Left lung (tissue), 10 donors: ENCODE results near the gene RHOU. TPM values are rescaled to one million over a fixed set of nuclear protein-coding genes. Genes with fewer than 3 reads are reported as not detected.

ENCODE experiments used
- ATAC-seq: fragments of 200-7000 bp; cut with Tn5 transposase; one replicate; pipeline ENCODE4 v1.9.1; 2020; ENCODE audit warnings: moderate library complexity
- DNase-seq, 4 donors: peaks; one replicate each; pipeline ENCODE4 v3.0.0-alpha.2; 2013 to 2020
- H3K27ac ChIP-seq, 2 donors: fragments of 200-600 bp; sonication (generic) in 1 of 2; one replicate each; pipeline versions ENCODE4 v1.5.0 to v1.8.0; 2020 to 2021
- H3K27me3 ChIP-seq, 2 donors: fragments of 200-600 bp; sonication (generic) in 1 of 2; one replicate each; pipeline versions ENCODE4 v1.5.0 to v1.8.0; 2020 to 2021
- H3K36me3 ChIP-seq, 2 donors: fragments of 200-600 bp; sonication (generic) in 1 of 2; one replicate each; pipeline versions ENCODE4 v1.5.0 to v1.8.0; 2020 to 2021
- H3K4me1 ChIP-seq, 2 donors: fragments of 200-600 bp; one replicate each; pipeline ENCODE4 v1.8.0; 2021
- H3K4me3 ChIP-seq, 2 donors: fragments of 200-600 bp; sonication (generic) in 1 of 2; one replicate each; pipeline versions ENCODE4 v1.5.0 to v1.8.0; 2020 to 2021; ENCODE audit warnings: mild to moderate bottlenecking in 1 of 2
- H3K9me3 ChIP-seq, 2 donors: fragments of 200-600 bp; sonication (generic) in 1 of 2; one replicate each; pipeline versions ENCODE4 v1.5.0 to v1.8.0; 2020 to 2021
- intact Hi-C, 2 donors: fragments of 100-400 bp; cut with DNase I; formaldehyde crosslinking; loops; one replicate each; pipeline versions ENCODE4 v1.11.2 to v1.14.2; 2022
- polyA plus RNA-seq, 6 donors: library from polyadenylated mRNA; unstranded; fragments of 120-200 nt; gene quantifications; one replicate each; pipeline ENCODE4 v1.2.1, GENCODE V29; 2013; ENCODE audit not compliant: insufficient read length in 6 of 6
- total RNA-seq, 2 donors: library from RNA; stranded (reverse); fragmentation: NEBNext Ultra II Directional; extraction: Animal tissue kit (Norgen Biotek cat#: 25700); gene quantifications; one replicate each; pipeline ENCODE4 v1.2.1, GENCODE V29; 2021
- TF ChIP-seq, protein P1 (sequence below), 2 donors: fragments of 200-600 bp; sonication (generic) in 1 of 2; IDR thresholded peaks; one replicate each; pipeline versions ENCODE4 v1.5.0 to v1.8.0; 2021; ENCODE audit warnings: antibody characterized with exemption in 2 of 2
- donor health status: DM: no; HTN: yes; CAD: no.
- donor health status: DM: no; HTN: no; CAD: no.

RHOU gene
- total and polyA plus RNA-seq, 8 donors = 18.1 to 69.4 (median 59.7) TPM

DNA sequence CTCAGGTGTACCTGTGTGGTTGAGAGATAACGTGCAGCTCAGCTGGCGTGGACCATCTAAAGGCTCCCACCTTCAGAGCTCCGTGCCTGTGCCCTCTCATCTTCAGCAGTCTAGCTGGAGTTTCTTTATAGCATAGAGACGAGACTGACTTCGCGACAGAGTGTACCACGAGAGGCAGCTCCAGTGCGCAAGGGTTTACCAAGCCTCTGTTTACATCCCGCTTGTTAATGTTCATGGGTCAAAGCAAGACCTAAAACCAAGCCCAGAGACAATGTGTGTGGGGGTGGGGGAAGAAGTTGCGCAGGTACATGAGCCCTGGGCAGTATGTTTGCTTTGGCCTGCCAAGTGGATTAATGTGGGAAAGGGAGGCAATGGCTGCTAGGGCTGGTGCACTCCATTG is 15.6 kb downstream of the RHOU start:
- intact Hi-C loops = no loop called here
- TF ChIP-seq, protein P1, sequence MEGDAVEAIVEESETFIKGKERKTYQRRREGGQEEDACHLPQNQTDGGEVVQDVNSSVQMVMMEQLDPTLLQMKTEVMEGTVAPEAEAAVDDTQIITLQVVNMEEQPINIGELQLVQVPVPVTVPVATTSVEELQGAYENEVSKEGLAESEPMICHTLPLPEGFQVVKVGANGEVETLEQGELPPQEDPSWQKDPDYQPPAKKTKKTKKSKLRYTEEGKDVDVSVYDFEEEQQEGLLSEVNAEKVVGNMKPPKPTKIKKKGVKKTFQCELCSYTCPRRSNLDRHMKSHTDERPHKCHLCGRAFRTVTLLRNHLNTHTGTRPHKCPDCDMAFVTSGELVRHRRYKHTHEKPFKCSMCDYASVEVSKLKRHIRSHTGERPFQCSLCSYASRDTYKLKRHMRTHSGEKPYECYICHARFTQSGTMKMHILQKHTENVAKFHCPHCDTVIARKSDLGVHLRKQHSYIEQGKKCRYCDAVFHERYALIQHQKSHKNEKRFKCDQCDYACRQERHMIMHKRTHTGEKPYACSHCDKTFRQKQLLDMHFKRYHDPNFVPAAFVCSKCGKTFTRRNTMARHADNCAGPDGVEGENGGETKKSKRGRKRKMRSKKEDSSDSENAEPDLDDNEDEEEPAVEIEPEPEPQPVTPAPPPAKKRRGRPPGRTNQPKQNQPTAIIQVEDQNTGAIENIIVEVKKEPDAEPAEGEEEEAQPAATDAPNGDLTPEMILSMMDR (IDR thresholded peaks at IDR 0.05) = no peak
- no peak overlapping the region for H3K27ac ChIP-seq
- no peaks in the 10 kb centered on the region for H3K9me3 ChIP-seq
- no peak overlapping the region for H3K4me3 ChIP-seq
- ATAC-seq = no peak
- peaks cover 0 to 23% of the 10 kb centered on the region in 2 donors for H3K27me3 ChIP-seq
- H3K36me3 ChIP-seq = peaks cover 0 to 9% of the 10 kb centered on the region in 2 donors
- no peak for DNase-seq
- H3K4me1 ChIP-seq = peaks cover 0 to 7% of the 10 kb centered on the region in 2 donors

DNA sequence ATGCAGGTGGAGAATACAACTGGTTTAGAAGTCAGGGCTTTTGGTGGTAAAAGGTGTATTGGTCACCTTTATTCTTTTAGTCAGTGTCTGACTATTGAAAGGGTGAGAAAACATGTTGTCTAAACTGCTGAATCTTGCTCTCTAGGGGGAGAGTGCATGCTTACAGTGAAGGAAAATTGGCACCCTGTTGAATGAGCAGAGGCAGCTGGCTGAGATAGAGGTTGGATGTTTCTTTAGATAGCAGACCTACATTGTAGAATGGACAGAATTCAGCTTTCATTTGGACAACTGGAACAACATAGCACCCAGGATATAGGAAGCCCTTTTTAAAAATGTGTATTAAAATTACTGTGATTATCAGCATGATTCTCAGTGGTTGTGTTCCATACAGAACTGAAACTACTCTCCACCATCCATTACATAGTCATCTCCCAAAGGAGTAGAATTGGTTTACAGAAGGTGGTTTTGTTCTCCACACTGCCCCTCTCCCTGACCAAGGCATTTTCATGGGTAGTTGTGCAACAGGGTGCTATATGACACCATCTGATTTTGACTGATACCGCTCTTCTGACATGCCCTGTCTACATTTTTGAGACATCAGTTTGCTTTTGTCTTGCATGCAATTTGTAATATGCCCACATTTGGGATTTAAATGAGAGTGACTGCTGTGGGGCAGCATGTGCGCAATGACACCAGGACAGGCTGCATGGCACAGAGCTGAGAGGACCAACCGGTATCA is 16.2 kb downstream of the RHOU start:
- Histone ChIP-seq H3K4me3 (no peak overlapping the region), H3K9me3 (no peaks in the 10 kb centered on the region), H3K36me3 (peaks cover 0 to 3% of the 10 kb centered on the region in 2 donors), H3K4me1 (peaks cover 0 to 7% of the 10 kb centered on the region in 2 donors), H3K27me3 (peaks cover 0 to 28% of the 10 kb centered on the region in 2 donors), H3K27ac (no peak overlapping the region)
- TF ChIP-seq, protein P1 (IDR thresholded peaks at IDR 0.05) = no peak
- no peak for ATAC-seq
- intact Hi-C loops = no loop called here
- no peak for DNase-seq

DNA sequence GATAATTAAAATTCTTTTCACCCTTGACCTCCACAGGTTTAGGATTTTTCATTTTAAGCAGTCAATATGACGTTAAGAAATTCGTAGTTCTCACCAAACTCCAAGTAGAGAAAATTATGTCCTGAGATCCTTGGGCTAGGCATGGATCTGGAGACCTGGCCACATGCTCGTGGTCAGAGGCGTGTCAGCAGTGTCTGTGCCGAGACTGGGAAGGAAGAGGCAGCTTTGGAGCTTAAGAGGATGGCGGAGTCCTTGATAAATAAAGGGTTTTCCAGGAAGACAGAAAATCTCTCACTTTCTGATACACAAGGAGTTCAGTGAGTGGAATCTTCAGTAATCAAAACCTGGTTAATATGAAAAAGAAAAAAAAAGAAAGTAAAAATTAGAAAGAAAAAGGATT is 17.0 kb downstream of the RHOU start:
- H3K4me1 ChIP-seq = peaks cover 0 to 7% of the 10 kb centered on the region in 2 donors
- H3K36me3 ChIP-seq = no peaks in the 10 kb centered on the region
- H3K27ac ChIP-seq = no peak overlapping the region
- ATAC-seq = no peak
- intact Hi-C loops = no loop called here
- DNase-seq = no peak
- H3K9me3 ChIP-seq = no peaks in the 10 kb centered on the region
- TF ChIP-seq, protein P1 (IDR thresholded peaks at IDR 0.05) = no peak
- H3K27me3 ChIP-seq = peaks cover 0 to 28% of the 10 kb centered on the region in 2 donors
- H3K4me3 ChIP-seq = no peak overlapping the region

DNA sequence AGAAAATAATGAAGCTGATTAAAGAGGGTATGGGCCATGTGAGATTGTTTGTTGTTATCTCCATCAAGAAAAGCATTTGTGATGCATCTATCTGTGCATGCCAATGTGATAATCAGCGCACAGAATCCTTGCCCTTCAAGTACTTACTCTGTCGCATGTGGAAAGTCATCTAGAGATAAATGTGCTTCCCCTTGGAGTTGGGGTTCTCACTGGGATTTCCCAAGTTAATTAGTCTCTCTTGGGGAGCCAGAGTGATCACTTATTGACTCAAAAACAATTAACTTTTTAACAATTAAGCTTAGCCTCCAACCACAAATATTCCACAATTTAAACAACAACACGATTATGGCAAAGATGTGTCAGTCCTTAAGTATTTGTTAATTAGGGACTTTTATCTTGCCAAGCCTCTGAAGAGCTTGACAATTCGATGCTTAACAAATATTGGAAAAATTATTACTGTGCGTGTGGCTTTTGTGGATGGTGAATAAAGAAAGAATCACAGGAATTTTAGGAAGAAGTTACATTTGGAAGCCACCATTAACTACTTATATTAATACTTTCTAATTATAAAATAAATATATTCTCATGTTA is 17.5 kb downstream of the RHOU start:
- ATAC-seq (no peak), DNase-seq (no peak)
- H3K36me3 ChIP-seq = no peaks in the 10 kb centered on the region
- H3K27ac ChIP-seq = no peak overlapping the region
- no peaks in the 10 kb centered on the region for H3K9me3 ChIP-seq
- H3K4me3 ChIP-seq = no peak overlapping the region
- peaks cover 0 to 28% of the 10 kb centered on the region in 2 donors for H3K27me3 ChIP-seq
- peaks cover 0 to 7% of the 10 kb centered on the region in 2 donors for H3K4me1 ChIP-seq
- TF ChIP-seq, protein P1 (IDR thresholded peaks at IDR 0.05) = no peak
- intact Hi-C loops = no loop called here

DNA sequence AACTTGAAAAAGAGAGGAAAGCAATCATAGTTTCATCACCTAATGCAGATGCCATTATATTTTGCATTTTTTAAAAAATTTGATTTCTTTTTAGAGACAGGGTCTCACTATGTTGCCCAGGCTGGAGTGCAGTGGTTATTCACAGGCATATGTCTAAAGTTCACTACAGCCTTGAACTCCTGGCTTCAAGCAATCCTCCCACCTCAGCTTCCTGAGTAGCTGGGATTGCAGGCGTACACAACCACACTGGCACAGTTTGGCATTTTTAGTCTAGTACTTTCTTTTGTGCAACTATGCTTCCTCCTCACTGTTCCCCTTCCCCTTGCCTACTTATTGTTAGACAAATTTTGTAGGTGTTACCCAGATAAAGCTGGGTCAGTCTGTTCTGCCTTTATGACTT is 18.0 kb downstream of the RHOU start:
- TF ChIP-seq, protein P1 (IDR thresholded peaks at IDR 0.05) = no peak
- H3K36me3 ChIP-seq = no peaks in the 10 kb centered on the region
- peaks cover 0 to 7% of the 10 kb centered on the region in 2 donors for H3K4me1 ChIP-seq
- DNase-seq (no peak), ATAC-seq (no peak)
- H3K27ac ChIP-seq = no peak overlapping the region
- H3K27me3 ChIP-seq = peaks cover 0 to 30% of the 10 kb centered on the region in 2 donors
- intact Hi-C loops = no loop called here
- no peaks in the 10 kb centered on the region for H3K9me3 ChIP-seq
- no peak overlapping the region for H3K4me3 ChIP-seq
